GM04504 (cell line): ENCODE results near the gene RRM1.
A peak's percentile ranks its signal among the peaks of the same experiment; 100 is the strongest.
"Not testable (repeated sequence)": the region's sequence is repeated elsewhere in the genome, so short reads cannot be mapped to it uniquely, and the experiment has no call there.

Experiments used
- DNase-seq: peaks from one replicate; pipeline ENCODE4 v3.0.0-alpha.2; 2012; ENCODE audit warnings: low read depth

The RRM1 gene

DNA sequence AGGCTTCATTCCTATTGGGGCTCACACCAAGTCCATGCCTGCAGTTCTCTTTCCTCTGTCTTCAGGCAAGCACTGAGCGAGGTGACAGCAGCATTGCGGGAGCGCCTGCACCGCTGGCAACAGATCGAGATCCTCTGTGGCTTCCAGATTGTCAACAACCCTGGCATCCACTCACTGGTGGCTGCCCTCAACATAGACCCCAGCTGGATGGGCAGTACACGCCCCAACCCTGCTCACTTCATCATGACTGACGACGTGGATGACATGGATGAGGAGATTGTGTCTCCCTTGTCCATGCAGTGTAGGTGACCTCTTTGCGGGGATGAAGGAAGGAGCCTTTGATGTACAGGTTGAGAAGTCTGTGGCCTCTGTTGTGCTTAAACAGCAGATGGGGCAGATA lies 11.4 kb upstream of the RRM1 start:
- DNase-seq, result no peak

DNA sequence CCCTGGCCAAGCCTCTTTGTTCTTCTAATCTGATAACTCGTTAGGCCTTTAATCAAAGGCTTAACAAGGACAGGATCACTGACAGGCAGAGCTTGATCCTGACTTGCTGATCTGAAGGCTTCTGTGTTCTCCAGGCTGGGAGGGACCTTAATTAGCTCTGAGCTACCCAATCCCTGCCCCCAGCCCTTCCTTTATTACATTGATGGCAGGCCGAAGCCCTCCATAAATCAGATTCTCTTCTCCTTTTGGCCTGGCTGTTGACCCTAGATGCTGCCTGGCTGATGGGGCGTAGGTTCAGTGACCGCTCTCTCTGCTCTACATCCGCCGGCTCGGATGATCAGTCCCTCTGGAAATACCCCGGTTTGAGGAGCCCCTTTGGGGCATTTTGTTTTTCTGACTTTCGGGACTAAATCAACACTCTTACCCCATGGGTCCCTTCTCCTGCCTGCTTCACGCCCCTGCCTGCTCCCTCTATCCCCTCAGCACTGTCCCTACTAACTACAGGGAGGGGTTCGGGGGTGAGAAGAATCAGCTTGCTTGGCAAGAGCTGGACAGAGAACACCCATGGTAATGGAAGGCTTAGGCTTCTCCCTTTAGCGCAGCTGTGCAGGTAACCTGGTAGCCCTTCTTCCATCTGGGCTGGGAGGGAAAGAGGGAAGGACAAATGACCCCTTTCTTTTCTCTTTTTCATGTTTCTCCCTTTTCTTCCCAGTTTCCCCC lies 10.0 kb upstream of the RRM1 start:
- no peak for DNase-seq

DNA sequence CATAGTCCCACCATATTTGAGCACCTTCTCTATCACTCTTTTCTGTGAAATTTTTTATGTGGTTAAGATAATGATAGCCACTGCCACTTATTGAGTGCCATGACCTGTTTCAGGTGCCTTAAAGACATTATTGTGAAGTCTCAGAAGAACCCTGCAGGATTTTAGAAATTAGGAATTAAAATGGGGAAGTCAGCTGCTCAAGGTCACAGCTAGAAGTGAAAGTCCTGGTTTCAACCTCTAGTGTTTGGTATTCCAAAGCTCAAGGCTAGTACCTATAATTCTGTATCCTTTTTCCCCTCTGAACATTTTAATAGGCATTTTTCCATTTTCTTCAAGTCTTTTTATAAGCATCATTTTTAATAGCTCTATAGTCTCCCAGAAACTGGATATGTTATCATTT lies 9.0 kb upstream of the RRM1 start:
- DNase-seq, result no peak

GRCh38 chr11:4086575-4087353 lies 7.8 kb upstream of the RRM1 start:
- no peak for DNase-seq

GRCh38 chr11:4087551-4087950 lies 7.0 kb upstream of the RRM1 start:
- DNase-seq, result no peak

DNA sequence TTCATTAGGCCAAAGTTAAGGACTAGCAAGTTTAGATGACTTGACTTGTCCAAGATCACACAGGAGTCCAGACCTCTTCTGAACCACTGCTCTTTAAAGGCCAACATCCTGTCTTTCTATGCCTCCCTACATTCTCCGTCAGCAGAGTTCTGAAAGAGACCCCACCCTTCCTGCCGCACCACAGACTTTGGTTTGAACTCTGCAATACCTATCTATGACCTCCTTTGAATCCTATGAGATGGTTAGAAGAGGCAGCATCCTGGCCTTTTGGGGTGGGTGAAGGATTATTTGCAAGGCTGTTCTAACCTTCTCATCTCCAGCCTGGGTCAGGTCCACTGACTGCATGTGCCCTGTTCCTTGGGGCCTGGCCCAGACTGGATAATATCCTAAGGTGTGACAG lies 4.3 kb upstream of the RRM1 start:
- DNase-seq, result no peak

- no peak for DNase-seq
Measured at GRCh38 chr11:4092026-4092425, 2.6 kb upstream of the RRM1 start.

DNA sequence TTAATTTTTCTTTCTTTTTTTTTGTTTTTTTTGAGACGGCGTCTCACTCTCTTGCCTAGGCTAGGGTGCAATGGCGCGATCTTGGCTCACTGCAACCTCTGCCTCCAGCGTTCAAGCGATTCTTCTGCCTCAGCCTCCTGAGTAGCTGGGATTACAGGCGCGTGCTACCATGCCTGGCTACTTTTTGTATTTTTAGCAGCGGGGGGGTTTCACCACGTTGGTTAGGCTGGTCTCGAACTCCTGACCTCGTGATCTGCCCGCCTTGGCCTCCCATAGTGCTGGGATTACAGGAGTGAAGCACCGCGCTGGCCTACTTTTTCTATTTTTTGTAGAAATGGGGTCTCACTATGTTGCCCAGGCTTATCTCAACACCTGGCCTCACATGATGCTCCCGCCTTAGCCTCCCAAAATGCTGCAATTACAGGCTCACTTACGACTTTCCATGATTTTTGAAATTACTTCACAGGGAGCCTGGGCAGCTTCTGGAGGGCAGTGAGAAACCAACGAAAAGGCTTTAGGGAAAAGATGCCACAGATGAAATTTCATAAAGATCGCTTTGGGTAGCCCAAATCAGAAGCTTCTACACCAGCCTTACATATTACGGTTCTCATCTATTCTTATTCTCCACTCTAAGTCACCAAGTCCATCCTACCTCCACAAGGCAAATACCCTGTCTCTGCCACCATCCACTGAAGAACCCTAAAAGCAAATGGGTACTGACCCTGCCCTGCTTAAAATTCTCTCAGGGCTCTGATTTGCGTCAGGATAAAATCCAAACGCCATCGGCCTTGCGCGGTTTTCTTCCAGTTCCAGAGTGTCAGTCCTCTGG lies 866 bp upstream of the RRM1 start:
- DNase-seq, result no peak

DNA sequence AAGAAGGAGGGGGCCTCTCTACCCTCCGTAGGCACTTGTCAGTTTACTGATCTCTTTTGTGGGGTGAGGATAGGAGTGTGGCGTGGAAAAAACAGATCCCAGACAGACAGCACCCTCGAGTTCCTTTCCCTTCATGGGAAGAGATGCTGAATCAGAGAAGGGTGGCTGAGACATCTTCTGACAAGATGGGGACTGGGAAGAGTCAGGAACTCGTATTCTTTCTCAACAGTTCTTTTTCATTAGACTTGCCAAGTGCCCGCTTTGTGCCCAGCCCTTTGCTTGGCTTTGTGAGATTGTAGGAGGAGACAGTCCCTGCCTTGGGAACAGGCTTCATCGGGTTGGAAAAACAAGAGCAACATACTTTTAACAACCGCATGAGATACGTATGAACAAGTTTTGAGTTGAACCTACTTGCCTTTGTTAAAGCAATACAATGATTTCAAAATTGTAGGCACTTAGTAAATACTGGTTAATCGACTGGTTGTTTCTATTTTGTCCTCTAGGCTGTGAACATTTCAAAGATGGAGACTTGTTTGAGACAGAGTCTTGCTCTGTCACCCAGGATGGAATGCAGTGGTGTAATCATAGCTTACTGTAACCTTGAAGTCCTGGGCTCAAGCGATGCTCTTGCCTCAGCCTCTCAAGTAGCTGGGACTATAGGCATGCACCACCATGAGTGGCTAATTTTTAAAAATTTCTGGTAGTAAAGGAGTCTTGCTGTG lies 1.1 kb downstream of the RRM1 start:
- peak; percentile 44 for DNase-seq

- no peak for DNase-seq
Measured at GRCh38 chr11:4098026-4098621, 3.5 kb downstream of the RRM1 start.

- DNase-seq, result no peak
Measured at GRCh38 chr11:4102711-4103110, 8.1 kb downstream of the RRM1 start.

DNA sequence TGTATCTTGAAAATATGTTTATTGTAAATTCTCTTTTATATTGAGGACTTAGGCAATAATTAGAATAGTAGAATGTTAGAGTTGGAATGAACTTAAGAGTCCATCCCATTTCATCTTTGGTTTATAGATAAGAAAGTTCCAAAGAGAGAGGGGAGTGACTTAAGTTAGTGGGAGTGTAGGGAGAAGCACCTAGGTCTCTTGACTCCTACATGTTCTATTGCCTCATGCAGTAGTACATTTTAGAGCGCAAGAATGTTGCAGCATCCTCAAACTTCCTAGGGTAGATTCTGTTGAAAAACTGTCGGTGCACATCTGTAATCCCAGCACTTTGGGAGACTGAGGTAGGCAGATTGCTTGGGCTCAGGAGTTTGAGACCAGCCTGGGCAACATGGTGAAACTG lies 8.7 kb downstream of the RRM1 start:
- no peak for DNase-seq

DNA sequence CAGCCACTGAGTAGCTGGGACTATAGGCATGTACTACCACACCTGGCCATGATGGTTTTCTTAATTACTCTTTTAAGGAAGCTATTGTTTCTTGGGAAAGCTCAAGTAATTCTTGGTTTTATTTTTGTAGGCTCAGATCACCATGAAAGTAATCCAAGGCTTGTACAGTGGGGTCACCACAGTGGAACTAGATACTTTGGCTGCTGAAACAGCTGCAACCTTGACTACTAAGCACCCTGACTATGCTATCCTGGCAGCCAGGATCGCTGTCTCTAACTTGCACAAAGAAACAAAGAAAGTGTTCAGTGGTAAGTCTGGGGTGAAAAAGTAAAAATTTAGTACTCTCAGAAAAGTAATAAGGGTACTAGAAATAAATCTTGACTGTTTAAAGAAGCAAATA lies 11.3 kb downstream of the RRM1 start:
- no peak for DNase-seq

GRCh38 chr11:4111834-4112233 lies 17.2 kb downstream of the RRM1 start:
- no peak for DNase-seq

GRCh38 chr11:4115128-4115527 lies 20.5 kb downstream of the RRM1 start:
- DNase-seq, result no peak

GRCh38 chr11:4118107-4118506 lies 23.5 kb downstream of the RRM1 start:
- DNase-seq, result no peak

DNA sequence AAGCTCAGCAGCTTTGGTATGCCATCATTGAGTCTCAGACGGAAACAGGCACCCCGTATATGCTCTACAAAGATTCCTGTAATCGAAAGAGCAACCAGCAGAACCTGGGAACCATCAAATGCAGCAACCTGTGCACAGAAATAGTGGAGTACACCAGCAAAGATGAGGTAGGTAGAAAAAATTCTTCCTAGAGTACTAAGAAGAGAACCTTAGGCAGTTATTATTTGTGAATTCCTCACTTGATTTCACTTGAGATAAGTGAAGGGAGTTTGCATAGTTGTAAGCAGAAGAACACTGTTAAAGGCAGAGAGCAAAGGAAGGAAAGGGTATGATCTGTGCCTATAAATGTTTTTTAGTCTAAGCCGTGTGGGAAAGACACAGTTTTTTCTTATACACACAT lies 28.6 kb downstream of the RRM1 start:
- DNase-seq, result no peak

DNA sequence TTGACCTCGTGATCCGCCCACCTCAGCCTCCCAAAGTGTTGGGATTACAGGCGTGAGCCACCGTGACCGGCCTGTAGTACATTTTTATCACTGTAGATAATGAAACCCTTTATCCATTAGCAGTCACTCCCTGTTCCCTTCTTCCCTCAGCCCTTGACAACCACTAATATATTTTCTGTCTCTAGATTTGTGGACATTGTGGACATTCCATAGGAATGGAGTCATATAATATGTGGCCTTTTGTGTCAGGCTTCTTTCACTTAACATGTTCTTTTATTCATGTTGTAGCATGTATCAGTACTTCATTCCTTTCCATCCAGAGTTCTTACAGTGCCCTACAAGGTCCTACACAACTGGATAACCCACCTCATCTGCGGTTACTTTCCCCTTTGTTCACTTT lies 30.5 kb downstream of the RRM1 start:
- no peak for DNase-seq

DNA sequence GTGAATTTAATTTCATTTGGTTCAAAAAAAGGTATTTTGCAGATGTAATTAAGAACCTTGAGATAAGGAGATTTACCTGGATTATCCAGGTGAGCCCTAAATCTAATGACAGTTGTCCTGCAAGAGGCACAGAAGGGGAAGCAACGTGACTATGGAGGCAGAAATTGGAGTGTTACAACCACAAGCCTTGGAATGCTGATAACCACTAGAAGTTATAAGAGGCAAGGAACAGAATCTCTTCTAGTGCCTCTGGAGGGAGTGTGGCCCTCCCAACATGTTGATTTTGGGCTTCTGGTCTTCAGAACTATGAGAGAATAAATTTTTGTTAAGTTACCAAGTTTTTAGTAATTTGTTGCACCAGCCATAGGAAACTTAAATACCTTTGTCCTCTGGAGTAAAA lies 32.8 kb downstream of the RRM1 start:
- DNase-seq, result no peak

DNA sequence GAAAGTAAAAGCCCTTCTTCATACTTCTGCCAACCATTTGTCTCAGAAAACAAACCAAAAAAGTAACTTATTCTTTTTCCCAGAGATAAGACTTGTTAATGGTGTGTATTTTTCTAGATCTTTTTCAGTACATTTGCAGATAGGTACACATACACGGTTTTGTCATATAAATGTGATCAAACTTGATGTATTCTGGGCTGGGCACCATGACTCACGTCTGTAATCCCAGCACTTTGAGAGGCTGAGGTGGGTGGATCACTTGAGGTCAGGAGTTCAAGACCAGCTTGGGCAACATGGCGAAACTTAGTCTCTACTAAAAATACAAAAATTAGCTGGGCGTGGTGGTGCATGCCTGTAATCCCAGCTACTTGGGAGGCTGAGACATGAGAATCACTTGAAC lies 35.6 kb downstream of the RRM1 start:
- DNase-seq, result not testable (repeated sequence)

GRCh38 chr11:4134806-4135205 lies 40.2 kb downstream of the RRM1 start:
- DNase-seq, result peak; percentile 11

GRCh38 chr11:4138497-4138896 lies 43.9 kb downstream of the RRM1 start:
- no peak for DNase-seq
